Heart left ventricle (tissue), 13 donors: ENCODE results near the gene SUPT20HL2.

ENCODE experiments used
- CTCF ChIP-seq, 12 donors: fragments of 200-600 bp; sonication (generic) in 4 of 12; IDR thresholded peaks; one replicate each; pipeline versions ENCODE4 v1.5.0 to v1.8.0; 2018 to 2022; ENCODE audit warnings: antibody characterized with exemption in 12 of 12, mild to moderate bottlenecking in 5 of 12
- POLR2A ChIP-seq, 2 donors: fragments of 450-650 bp; IDR thresholded peaks; one replicate each; pipeline ENCODE4 v1.6.1; 2017; ENCODE audit warnings: antibody characterized with exemption in 2 of 2, mild to moderate bottlenecking in 2 of 2, moderate library complexity in 2 of 2
- donor health status: ischemic (EF 13 %, LVEDD 7.1; RV severe dilation, severe dysfunction).
- donor health status: DM: no; HTN: yes; CAD: no.
- donor health status: DM: no; HTN: no; CAD: no.
- donor health status: ischemic (EF 25% LVEDD 6.9; RV normal size, moderate dysfunction).
- donor health status: ischemic (EF 25% LVEDD 5.7; RV mildly dilated, moderate dysfunction).
- donor health status: ischemic (EF 35%, LVEDD 5.7; RV mildly dilated, moderate dysfunction).
- donor health status: nonischemic (EF 11% LVEDD 7.7; RV severe dilation, severe dysfunction).
- donor health status: DM: yes; HTN: yes; CAD: no.
- donor health status: PGD.
- donor health status: ischemic (EF 29% LVEDD 5.4; RV normal size, mild dysfunction).
- donor health status: nonischemic (EF 23%, LVEDD 6.1; RV moderate dilation, normal function).

GRCh38 chrX:24292353-24292752 lies 21.5 kb downstream of the SUPT20HL2 start:
- no peak for TF ChIP-seq POLR2A (IDR thresholded peaks at IDR 0.05)
- no peak for TF ChIP-seq CTCF (IDR thresholded peaks at IDR 0.05)
